RWPE1 (cell line): ENCODE results near the gene KCNQ5.

Experiments
- CTCF ChIA-PET: fragments of 350-600 bp; sonication (Branson Sonifier 250); formaldehyde crosslinking; extraction: SDS; loops from one replicate; lab custom pipeline; 2021; lab: Yijun Ruan, JAX
- POLR2A ChIA-PET: fragments of 400-600 bp; formaldehyde crosslinking; extraction: SDS; loops from one replicate; lab custom pipeline; 2020; ENCODE audit warnings: antibody characterized with exemption; ENCODE audit not compliant: low non-redundant PET; lab: Yijun Ruan, JAX
- DNase-seq: peaks from one replicate; pipeline ENCODE4 v3.0.0; 2012; ENCODE audit warnings: low spot score
- H3K27ac ChIP-seq: fragments of 450-650 bp; 2 replicates; pipeline ENCODE4 v1.5.1; 2017
- CTCF ChIP-seq: fragments of 450-650 bp; conservative IDR thresholded peaks from 2 replicates; pipeline ENCODE4 v1.5.1; 2017; ENCODE audit warnings: low read depth, mild to moderate bottlenecking

Gene KCNQ5

GRCh38 chr6:72622094-72622940 lies 453 bp downstream of the KCNQ5 start:
- peak; percentile 40 for DNase-seq
- POLR2A ChIA-PET, result no interaction called here

GRCh38 chr6:72623808-72624207 lies 1.9 kb downstream of the KCNQ5 start:
- no peak overlapping the region for H3K27ac ChIP-seq
- no peak for TF ChIP-seq CTCF
- ChIA-PET POLR2A (no interaction called here), CTCF (interaction anchor here (1.7 kb wide), 1 partner anchor 506 kb away, joined by 7 read pairs; no protein-coding TSS in a partner anchor)
- no peak for DNase-seq

More at GRCh38 chr6:72622094-72622940, 453 bp downstream of the KCNQ5 start:
- peak; percentile 42 for TF ChIP-seq CTCF
- peak overlapping the region; percentile 73 for H3K27ac ChIP-seq
- CTCF ChIA-PET, result interaction anchor here (0.6 to 1.7 kb wide), 7 partner anchors 12 to 1141 kb away, joined by 3 to 7 read pairs (median 4); no protein-coding TSS in a partner anchor

- CTCF ChIA-PET, result interaction anchor here (0.8 kb wide), 1 partner anchor 111 kb away, joined by 3 read pairs; no protein-coding TSS in a partner anchor
- no peak overlapping the region for H3K27ac ChIP-seq
- TF ChIP-seq CTCF, result peak; percentile 72
Observed at GRCh38 chr6:72624557-72625160, 2.8 kb downstream of the KCNQ5 start.

GRCh38 chr6:72626126-72626525 lies 4.3 kb downstream of the KCNQ5 start:
- no peak for DNase-seq
- no peak for TF ChIP-seq CTCF
- H3K27ac ChIP-seq, result no peak overlapping the region
- CTCF ChIA-PET, result no interaction called here
- POLR2A ChIA-PET, result no interaction called here

More at GRCh38 chr6:72624557-72625160, 2.8 kb downstream of the KCNQ5 start:
- POLR2A ChIA-PET, result no interaction called here
- peak; percentile 41 for DNase-seq

- ChIA-PET POLR2A (no interaction called here), CTCF (no interaction called here)
- no peak for TF ChIP-seq CTCF
- DNase-seq, result no peak
- H3K27ac ChIP-seq, result no peak overlapping the region
Observed at GRCh38 chr6:72627539-72627938, 5.7 kb downstream of the KCNQ5 start.

GRCh38 chr6:72631480-72631879 lies 9.6 kb downstream of the KCNQ5 start:
- H3K27ac ChIP-seq, result no peak overlapping the region
- no peak for DNase-seq
- CTCF ChIA-PET, result interaction anchor here (0.6 kb wide), 1 partner anchor 465 kb away, joined by 3 read pairs; no protein-coding TSS in a partner anchor
- TF ChIP-seq CTCF, result no peak
- POLR2A ChIA-PET, result no interaction called here
